ENCODE results near the gene ASPRV1.

The ASPRV1 gene

GRCh38 chr2:69911985-69912563 lies 49.4 kb downstream of the ASPRV1 start:
- no peaks in the 10 kb centered on the region for H3K9me3 ChIP-seq (ENCODE audit: control insufficient read depth, low read length)
- H3K36me3 ChIP-seq (ENCODE audit: control insufficient read depth, insufficient read depth, low read length, severe bottlenecking) = peaks cover 48% of the 10 kb centered on the region
- H3K9ac ChIP-seq (ENCODE audit: low read length) = peak overlapping the region; percentile 59
- H3K4me1 ChIP-seq (ENCODE audit: control insufficient read depth, insufficient read depth, low read length) = peaks cover 15% of the 10 kb centered on the region
- no peaks in the 10 kb centered on the region for H3K27me3 ChIP-seq (replicated peaks; ENCODE audit: control insufficient read depth, insufficient read depth, low read length)
- H3K4me3 ChIP-seq (ENCODE audit: low read length) = no peak overlapping the region
- peak; percentile 86 for DNase-seq (ENCODE audit: low read depth)

Data from adipocyte (in vitro differentiated cells).